GM18867 (cell line): ENCODE results near the gene FAM162A.
A peak's percentile ranks its signal among the peaks of the same experiment; 100 is the strongest.

Source experiments
- ATAC-seq: cut with Tn5 transposase; IDR thresholded peaks from one replicate; pipeline ENCODE4 v1.9.1; 2021; ENCODE audit warnings: mild to moderate bottlenecking, moderate library complexity; ENCODE audit not compliant: unreplicated experiment

The FAM162A gene

GRCh38 chr3:122382888-122383666 lies 905 bp upstream of the FAM162A start, which contains the start of gene MIX23:
Gene MIX23, minus strand, starts transcription at chr3:122383231. Its CDS starts 7 bp downstream, at chr3:122383224.
- ATAC-seq = peak; percentile 38

GRCh38 chr3:122387709-122388108 lies 3.7 kb downstream of the FAM162A start:
- ATAC-seq = no peak

GRCh38 chr3:122389197-122389596 lies 5.2 kb downstream of the FAM162A start:
- ATAC-seq = no peak

GRCh38 chr3:122389892-122390291 lies 5.9 kb downstream of the FAM162A start:
- no peak for ATAC-seq

- ATAC-seq = no peak
Measured at GRCh38 chr3:122390665-122391064, 6.7 kb downstream of the FAM162A start.

GRCh38 chr3:122391681-122392446 lies 7.9 kb downstream of the FAM162A start:
- ATAC-seq = no peak

- ATAC-seq = no peak
Measured at GRCh38 chr3:122392868-122393844, 9.2 kb downstream of the FAM162A start.

- ATAC-seq = no peak
Measured at GRCh38 chr3:122394173-122394572, 10.2 kb downstream of the FAM162A start.

GRCh38 chr3:122395582-122395981 lies 11.6 kb downstream of the FAM162A start:
- no peak for ATAC-seq

GRCh38 chr3:122396511-122396910 lies 12.5 kb downstream of the FAM162A start:
- no peak for ATAC-seq

GRCh38 chr3:122397201-122397600 lies 13.2 kb downstream of the FAM162A start:
- ATAC-seq = no peak

GRCh38 chr3:122398920-122399319 lies 14.9 kb downstream of the FAM162A start:
- ATAC-seq = no peak

GRCh38 chr3:122403489-122403888 lies 19.5 kb downstream of the FAM162A start:
- ATAC-seq = no peak

- no peak for ATAC-seq
Measured at GRCh38 chr3:122405015-122405414, 21.0 kb downstream of the FAM162A start.

GRCh38 chr3:122406198-122406597 lies 22.2 kb downstream of the FAM162A start:
- no peak for ATAC-seq

- no peak for ATAC-seq
Measured at GRCh38 chr3:122407946-122408345, 24.0 kb downstream of the FAM162A start.

- ATAC-seq = no peak
Measured at GRCh38 chr3:122409446-122409845, 25.5 kb downstream of the FAM162A start.

GRCh38 chr3:122410111-122410510 lies 26.1 kb downstream of the FAM162A start:
- no peak for ATAC-seq

- ATAC-seq = no peak
Measured at GRCh38 chr3:122410639-122411038, 26.7 kb downstream of the FAM162A start.

GRCh38 chr3:122414391-122414790 lies 30.4 kb downstream of the FAM162A start:
- no peak for ATAC-seq
